ENCODE measurements around the gene SAMD9L. TPM values are rescaled to one million over a fixed set of nuclear protein-coding genes. Genes with fewer than 3 reads are reported as not detected.
"Not testable (repeated sequence)": the region's sequence is repeated elsewhere in the genome, so short reads cannot be mapped to it uniquely, and the experiment has no call there.

SAMD9L gene
- total RNA-seq, 6 experiments from 2014 or later: 4.3 to 9.9 (median 7.8) TPM

DNA sequence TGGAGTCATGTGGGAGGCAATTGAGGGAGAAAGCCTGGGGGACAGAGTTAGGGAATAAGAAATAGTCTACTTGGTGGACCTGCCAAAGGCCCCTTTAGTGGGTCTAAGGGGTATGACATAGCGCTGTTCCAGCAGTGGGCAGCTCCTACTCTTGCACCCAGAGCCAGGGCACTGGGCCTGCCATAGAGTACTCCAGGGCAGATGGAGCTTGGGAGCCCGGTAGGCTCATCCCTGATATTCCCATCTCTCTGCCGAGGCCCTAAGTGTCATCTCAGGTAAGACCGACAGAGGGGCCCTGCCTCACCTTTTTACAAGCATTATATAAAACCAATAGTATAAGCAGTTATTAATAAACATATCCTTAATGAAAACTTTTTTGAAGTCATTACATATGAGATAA, 9.6 kb downstream of the SAMD9L start:
- TF ChIP-seq, protein P1, sequence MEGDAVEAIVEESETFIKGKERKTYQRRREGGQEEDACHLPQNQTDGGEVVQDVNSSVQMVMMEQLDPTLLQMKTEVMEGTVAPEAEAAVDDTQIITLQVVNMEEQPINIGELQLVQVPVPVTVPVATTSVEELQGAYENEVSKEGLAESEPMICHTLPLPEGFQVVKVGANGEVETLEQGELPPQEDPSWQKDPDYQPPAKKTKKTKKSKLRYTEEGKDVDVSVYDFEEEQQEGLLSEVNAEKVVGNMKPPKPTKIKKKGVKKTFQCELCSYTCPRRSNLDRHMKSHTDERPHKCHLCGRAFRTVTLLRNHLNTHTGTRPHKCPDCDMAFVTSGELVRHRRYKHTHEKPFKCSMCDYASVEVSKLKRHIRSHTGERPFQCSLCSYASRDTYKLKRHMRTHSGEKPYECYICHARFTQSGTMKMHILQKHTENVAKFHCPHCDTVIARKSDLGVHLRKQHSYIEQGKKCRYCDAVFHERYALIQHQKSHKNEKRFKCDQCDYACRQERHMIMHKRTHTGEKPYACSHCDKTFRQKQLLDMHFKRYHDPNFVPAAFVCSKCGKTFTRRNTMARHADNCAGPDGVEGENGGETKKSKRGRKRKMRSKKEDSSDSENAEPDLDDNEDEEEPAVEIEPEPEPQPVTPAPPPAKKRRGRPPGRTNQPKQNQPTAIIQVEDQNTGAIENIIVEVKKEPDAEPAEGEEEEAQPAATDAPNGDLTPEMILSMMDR (IDR thresholded peaks at IDR 0.05): no peak
- no peaks in the 10 kb centered on the region for H3K27me3 Mint-ChIP-seq (ENCODE audit: insufficient read depth)
- peaks cover 8% of the 10 kb centered on the region; the same call in 1 of the 2 replicates for H3K4me1 Mint-ChIP-seq (ENCODE audit: low read depth)
- H3K27ac Mint-ChIP-seq: no peak overlapping the region
- no peak overlapping the region for H3K4me3 Mint-ChIP-seq
- peaks cover 22% of the 10 kb centered on the region for H3K36me3 Mint-ChIP-seq (ENCODE audit: low read depth)
- DNase-seq: no peak
- peaks cover 5% of the 10 kb centered on the region; the same call in 1 of the 2 replicates for H3K9me3 Mint-ChIP-seq

DNA sequence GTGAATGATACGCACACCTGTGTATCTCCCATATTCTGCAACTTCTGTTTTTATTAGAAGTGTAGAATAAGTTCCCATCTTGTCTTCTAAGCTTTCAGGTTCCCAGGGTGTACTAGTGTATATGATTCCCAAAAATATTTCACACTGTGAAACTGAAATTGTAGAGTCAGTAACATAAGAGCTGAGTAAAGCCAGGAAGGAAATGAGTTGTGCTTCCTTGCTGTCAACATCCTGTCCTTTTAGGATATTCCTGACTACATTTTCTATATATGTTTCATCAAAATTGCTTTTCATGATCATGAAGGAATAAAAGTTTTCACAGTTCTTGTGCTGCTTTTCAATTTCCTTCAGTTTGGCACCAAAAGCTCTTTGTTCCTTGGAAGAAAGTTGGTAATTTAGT, 15.2 kb downstream of the SAMD9L start:
- Mint-ChIP-seq H3K9me3 (peaks cover 5% of the 10 kb centered on the region; the same call in 1 of the 2 replicates), H3K4me3 (no peak overlapping the region), H3K4me1 (ENCODE audit: low read depth) (peaks cover 30% of the 10 kb centered on the region), H3K27ac (no peak overlapping the region), H3K27me3 (ENCODE audit: insufficient read depth) (no peaks in the 10 kb centered on the region), H3K36me3 (ENCODE audit: low read depth) (peaks cover 23% of the 10 kb centered on the region)
- TF ChIP-seq, protein P1 (IDR thresholded peaks at IDR 0.05): no peak
- DNase-seq: no peak

DNA sequence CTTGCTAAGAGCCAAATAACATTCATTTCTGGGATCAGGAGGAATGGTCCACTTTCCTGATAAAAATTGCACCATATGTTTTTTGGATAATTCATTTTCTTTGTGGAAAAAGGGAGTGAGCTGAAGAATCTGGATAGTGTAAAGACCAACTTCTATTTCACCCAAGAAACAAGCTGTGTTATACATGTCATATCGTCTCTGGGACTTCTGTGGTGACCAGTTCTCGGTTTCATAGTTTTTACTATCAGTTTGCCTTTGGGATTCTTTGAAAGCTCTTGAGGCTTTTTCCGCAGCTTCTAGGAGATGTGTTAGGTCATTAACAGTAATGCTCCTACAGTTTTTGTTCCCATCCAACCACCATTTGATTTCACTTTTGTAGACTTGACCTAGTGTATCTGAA, 16.0 kb downstream of the SAMD9L start:
- H3K36me3 Mint-ChIP-seq (ENCODE audit: low read depth): peaks cover 23% of the 10 kb centered on the region
- peaks cover 5% of the 10 kb centered on the region; the same call in 1 of the 2 replicates for H3K9me3 Mint-ChIP-seq
- H3K27me3 Mint-ChIP-seq (ENCODE audit: insufficient read depth): no peaks in the 10 kb centered on the region
- TF ChIP-seq, protein P1 (IDR thresholded peaks at IDR 0.05): no peak
- no peak overlapping the region for H3K4me3 Mint-ChIP-seq
- DNase-seq: no peak
- H3K27ac Mint-ChIP-seq: no peak overlapping the region
- H3K4me1 Mint-ChIP-seq (ENCODE audit: low read depth): peaks cover 30% of the 10 kb centered on the region

DNA sequence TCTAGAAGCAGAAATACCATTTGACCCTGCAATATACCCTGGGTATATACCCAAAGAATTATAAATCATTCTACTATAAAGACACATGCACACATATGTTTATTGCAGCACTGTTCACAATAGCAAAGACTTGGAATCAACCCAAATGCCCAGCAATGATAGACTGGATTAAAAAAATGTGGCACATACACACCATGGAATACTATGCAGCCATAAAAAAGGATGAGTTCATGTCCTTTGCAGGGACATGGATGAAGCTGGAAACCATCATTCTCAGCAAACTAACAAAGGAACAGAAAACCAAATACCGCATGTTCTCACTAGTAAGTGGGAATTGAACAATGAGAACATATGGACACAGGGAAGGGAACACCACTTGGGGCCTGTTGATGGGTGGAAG, 21.2 kb downstream of the SAMD9L start:
- peaks cover 14% of the 10 kb centered on the region for H3K4me1 Mint-ChIP-seq (ENCODE audit: low read depth)
- not testable (repeated sequence) for H3K36me3 Mint-ChIP-seq (ENCODE audit: low read depth); H3K27me3 Mint-ChIP-seq (ENCODE audit: insufficient read depth); H3K4me3 Mint-ChIP-seq; H3K27ac Mint-ChIP-seq; H3K9me3 Mint-ChIP-seq; DNase-seq

DNA sequence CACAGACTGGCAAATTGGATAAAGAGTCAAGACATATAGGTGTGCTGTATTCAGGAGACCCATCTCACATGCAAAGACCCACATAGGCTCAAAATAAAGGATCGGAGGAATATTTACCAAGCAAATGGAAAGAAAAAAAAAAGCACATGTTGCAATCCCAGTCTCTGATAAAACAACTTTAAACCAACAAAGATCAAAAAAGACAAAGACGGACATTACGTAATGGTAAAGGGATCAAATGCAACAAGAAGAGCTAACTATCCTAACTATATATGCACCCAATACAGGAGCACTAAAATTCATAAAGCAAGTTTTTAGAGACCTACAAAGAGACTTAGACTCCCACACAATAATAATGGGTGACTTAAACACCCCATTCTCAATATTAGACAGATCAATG, 24.7 kb downstream of the SAMD9L start:
- not testable (repeated sequence) for H3K9me3 Mint-ChIP-seq, DNase-seq
- H3K4me1 Mint-ChIP-seq (ENCODE audit: low read depth): peaks cover 18% of the 10 kb centered on the region

DNA sequence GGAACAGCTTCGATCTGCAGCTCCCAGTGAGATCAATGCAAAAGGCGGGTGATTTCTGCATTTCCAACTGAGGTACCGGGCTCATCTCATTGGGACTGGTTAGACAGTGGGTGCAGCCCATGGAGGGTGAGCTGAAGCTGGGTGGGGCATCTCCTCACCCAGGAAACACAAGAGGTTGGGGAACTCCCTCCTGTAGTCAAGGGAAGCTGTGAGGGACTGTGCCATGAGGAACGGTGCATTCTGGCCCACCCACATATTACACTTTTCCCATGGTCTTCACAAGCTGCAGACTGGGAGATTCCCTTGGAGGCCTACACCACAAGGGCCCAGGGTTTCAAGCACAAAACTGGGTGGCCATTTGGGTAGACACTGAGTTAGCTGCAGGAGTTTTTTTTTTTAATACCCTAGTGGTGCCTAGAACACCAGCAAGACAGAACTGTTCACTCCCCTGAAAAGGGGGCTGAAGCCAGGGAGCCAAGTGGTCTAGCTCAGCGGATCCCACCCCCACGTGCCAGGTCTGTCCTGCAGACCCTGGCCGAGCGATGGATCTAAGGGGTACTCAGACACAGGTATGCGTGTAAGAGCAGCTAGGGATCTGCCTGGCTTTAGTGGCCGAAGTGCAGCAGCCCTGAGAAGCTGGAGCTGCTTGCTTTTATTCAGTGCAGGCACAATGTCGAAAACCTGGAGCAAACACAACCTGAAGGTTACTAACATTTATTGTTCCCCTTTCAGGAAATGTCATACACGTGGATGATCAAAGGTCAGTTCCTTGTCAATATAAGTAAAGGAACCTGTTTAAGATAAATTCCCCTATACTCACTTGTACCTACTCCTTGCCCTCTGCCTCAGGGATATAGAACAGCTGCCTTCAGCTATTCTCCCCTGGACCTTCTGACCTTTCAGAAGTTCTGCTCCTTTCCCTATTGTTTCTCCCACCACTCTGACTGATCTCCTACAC, 27.3 kb downstream of the SAMD9L start:
- H3K27ac Mint-ChIP-seq: no peak overlapping the region
- no peak overlapping the region for H3K4me3 Mint-ChIP-seq
- no peaks in the 10 kb centered on the region for H3K9me3 Mint-ChIP-seq
- DNase-seq: no peak
- peaks cover 38% of the 10 kb centered on the region for H3K4me1 Mint-ChIP-seq (ENCODE audit: low read depth)
- peaks cover 7% of the 10 kb centered on the region for H3K27me3 Mint-ChIP-seq (ENCODE audit: insufficient read depth)
- H3K36me3 Mint-ChIP-seq (ENCODE audit: low read depth): no peaks in the 10 kb centered on the region
- TF ChIP-seq, protein P1 (IDR thresholded peaks at IDR 0.05): no peak

More for the DNA sequence above, 24.7 kb downstream of the SAMD9L start:
- H3K27ac Mint-ChIP-seq; H3K4me3 Mint-ChIP-seq; H3K27me3 Mint-ChIP-seq (ENCODE audit: insufficient read depth); H3K36me3 Mint-ChIP-seq (ENCODE audit: low read depth): not testable (repeated sequence)
